Measurements from ENCODE around the gene THRB.

Gene THRB

DNA sequence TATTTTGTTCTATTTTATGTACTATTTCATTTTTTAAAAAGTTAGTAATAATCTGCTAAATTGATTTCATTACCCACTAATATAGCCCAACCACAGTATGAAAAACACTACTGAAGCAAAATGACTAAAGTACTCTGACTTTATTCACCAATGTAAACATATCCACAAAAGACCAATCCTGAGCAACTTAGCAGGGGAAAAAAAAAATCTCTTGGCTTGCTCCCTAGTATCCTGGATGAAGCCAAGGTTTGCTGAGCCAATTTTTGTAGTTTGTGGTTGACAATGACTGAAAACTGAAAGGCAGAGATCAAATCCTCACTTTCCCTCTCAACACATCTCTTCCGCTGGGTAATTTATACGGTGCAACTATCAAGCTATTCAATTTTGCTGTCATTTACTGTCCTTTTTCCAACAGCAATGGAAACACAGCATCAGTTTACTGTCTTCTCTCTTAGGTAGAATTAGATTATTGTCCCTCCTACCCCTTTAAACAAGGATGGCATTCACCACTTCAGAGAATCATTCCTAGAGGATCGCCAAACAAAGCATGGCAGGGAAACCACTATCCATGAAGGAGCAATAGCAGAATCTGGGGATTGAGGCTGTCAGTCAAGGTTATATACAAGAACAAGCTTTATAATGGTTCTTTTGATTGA, 149.7 kb downstream of the THRB start:
- DNase-seq, result peak; percentile 37

DNA sequence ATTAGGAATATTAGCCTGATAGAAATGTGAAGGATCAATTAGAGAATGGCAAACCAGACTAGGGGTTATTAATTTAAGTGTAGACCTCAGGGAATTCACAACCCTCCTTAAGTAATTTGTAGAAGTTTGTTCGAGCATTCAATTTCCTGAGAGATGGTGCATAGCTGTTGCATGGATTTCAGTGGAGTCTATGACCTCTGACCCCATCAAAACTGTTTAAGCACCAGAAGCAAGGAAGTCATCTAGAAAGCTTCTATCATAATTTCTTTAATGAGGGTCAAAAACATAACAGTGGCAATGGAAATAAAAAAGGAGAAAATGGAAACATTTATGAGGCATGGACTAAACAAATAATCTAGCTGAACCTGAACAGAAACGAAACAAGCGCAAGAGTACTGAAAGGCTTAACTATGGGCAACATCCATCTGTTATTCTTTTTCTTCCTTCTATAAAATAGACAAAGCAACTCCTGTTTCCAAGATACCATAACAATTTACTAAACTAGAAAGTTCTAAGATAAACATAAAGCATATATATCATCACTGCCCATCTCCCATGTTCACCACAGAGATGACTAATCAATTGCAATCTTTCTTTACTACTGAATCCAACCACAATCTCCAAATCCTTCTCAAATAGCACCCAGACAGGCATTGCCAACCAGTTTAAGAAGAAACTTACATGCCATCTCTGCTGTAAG, 151.4 kb downstream of the THRB start:
- DNase-seq, result no peak

DNA sequence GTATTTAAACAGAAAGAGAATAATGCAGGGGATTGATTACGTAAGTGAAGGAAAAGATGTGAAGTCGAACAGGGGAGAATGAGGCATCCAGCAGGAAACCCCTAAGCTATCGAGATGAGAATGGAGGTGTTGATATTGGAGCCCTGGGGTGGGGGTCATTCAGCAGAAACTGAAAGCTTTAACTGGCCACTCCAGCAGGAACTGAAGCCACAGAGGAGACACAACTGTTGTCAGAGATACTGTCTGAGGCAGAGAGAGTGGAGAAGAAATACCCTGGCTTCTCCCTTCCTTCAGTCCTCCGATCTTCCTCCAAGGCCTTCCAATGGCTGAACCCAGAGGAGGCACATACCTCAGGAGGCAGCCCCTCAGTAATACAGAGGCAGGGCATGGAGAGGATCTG, 152.4 kb downstream of the THRB start:
- DNase-seq, result no peak

DNA sequence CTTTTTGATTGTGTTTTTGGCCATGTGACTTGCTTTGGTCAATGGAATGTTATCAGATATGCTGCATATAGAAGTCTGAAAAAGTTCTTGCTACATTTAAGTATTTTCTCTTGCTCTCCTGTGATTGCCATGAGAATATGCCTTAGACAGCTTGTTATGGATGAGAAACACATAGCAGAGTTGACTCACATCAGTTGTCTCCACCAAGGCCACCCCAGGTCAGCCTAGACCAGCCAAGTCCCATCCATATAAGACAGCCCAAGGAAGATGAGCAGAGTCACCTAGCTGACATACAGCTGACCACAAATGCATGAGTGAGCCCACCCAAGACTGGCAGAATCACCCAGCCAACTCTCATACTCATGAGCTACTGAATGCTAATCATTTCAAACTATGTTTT, 153.0 kb downstream of the THRB start:
- no peak for DNase-seq

DNA sequence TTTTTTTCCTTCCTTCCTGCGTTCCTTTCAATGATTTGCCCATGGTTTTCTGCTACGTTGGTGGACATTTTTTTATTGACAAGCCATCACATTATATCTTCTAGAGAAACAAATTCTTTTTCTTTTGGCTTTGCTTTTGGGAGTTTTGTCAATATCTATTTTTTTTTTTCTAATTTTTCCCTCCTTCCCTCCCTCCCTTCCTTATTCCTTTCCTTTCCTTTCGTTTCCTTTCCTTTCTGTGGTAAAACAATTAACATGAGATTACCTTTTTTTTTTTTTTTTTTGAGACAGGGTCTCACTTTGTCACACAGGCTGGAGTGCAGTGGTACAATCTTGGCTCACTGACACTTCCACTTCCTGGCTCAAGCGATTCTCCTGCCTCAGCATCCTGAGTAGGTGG, 153.7 kb downstream of the THRB start:
- no peak for DNase-seq

DNA sequence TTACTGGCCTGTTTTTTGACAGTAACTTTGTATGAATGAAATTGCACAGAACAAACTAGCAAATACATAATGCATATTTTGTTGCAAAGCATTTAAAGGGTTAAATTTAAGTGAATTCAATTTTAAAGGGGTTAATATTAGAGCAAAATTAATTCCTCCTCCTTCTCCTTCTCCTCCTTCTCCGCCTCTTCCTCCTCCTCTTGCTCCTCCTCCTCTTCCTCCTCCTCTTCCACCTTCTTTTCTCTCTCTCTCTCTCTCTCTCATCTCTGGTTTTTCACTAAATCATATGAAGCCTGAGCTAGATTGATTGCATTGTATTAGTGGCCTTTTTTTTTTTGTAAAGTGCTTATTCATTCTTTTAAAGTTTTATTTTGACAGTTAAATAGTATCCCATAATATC, 154.5 kb downstream of the THRB start:
- no peak for DNase-seq

DNA sequence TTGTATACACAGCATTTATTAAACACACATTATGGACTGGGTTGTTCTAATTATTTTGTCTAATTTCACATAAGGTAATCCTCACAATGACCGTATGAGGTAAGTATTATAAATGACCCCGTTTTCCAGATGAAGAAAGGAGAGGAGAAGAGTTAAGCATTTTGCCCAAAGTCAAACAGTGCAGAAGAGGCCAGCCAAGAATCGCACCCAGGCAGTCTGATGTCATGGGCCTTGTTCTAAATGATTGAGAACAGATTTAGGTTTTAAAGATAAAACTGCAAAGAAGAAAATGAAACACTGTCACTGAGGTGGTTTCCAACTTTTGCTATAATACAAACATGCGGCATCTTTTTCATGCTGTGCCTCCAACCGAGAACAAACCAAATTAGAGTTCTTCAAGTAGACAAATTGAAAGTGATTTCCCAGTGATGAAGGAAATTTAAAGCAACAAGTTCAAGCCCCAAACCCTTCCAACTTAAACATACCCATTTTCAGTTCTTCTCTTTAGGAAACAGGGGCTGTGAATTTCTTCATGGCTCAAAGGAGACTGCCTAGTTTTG, 155.3 kb downstream of the THRB start:
- no peak for DNase-seq

DNA sequence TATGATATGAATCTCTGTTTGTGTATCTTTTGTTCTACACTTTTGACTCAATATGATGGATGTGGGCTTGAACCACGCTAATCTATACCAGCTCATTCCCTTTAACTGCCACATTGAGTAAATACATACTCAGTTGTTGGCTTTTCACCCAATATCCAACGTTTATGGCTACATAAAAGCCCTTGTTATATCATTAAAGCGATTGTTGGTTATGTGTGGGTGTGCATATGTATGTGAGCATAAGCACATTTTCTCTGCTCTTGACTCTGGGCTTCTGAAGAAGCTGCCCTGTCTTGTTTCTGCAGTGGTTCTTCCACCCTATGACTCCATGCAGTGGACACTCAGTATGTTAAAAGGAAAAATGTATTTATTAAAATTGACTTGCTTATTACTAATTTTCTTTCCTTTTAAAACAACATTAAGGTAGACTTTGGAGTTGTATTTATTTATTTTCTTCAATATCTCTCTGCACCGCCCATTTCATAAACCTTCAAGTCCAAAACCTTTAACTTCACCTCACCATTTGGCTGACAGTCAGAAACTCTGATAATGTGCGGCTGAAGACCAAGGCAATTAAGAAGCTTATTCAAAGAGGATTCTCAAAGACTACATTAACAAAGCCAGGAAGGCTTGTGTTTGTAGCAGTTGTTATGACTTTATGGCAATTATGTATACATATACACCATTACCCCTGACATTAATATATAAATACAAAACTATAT, 156.1 kb downstream of the THRB start:
- DNase-seq, result no peak

DNA sequence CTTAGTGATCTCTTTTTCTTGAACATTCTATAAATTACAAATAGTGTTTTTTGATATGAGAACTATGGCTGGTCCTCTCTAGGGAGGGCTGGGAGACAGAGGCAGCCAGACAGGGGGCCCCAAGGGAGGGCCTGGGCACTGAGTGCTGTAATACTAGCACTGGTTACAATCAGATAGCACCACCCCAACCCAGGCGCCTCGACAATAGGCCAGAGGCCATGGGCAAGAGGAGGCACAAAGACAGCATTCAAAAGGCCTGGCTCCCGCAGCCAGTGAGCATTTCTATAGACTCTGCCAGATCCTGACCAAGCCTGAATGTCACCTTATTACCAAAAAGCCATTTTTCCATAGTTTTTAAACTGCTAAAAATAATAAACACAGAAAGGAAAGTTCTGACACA, 158.5 kb downstream of the THRB start:
- no peak for DNase-seq

DNA sequence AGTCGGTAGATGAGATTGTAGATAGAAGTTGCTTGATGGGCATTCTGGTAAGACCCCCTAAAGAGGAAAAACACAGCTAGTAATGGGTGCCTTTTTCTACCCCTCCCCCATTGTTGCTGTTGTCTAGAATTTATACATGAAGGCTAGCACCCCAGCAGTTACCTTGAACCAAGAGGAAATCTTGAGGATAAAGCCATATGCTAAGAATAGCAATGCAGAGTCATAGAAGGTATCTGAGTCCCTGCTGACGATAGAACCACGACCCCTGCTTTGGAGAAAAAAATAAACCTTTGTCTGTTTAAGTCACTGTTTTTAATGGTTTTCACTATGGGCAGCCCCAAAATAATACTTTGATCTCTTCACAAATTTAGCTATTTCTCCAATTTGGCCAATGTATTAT, 162.6 kb downstream of the THRB start:
- no peak for DNase-seq

DNA sequence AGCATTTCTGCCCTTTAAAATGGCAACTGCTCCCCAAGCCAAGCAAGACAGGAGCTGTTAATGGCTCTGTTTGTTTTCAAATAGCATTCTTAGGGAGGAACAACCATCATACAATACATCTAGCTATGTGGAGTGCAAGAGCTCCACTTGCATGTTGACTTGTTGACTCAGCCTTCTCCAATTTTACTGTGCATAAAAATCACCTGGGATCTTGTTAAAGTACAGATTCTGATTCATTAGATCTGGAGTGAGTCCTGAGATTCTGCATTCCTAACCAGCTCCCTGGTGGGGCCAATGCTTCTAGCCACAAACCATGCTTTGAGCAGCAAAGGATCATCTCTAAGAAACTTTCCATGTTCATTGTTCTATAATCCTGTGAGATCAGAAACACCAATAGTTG, 171.4 kb downstream of the THRB start:
- DNase-seq, result no peak

DNA sequence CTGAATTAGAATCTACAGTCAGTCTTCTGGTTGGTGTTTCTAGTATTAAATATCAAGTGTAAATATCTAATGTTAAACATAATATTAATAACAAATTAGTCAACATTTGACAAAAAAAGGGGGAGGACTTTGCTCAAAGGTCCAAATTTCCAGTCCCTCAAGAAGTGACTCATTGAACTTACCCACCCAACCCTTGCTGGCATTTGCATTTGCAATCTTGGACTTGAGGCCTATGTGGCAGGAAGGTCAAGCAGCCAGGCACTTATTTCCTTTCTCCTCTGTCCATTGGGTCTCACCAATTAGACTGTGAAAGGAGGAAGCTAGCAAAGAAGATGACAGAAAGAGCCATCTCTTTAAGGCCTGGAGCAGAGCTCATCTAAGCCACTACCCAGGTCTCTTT, 174.0 kb downstream of the THRB start:
- no peak for DNase-seq

DNA sequence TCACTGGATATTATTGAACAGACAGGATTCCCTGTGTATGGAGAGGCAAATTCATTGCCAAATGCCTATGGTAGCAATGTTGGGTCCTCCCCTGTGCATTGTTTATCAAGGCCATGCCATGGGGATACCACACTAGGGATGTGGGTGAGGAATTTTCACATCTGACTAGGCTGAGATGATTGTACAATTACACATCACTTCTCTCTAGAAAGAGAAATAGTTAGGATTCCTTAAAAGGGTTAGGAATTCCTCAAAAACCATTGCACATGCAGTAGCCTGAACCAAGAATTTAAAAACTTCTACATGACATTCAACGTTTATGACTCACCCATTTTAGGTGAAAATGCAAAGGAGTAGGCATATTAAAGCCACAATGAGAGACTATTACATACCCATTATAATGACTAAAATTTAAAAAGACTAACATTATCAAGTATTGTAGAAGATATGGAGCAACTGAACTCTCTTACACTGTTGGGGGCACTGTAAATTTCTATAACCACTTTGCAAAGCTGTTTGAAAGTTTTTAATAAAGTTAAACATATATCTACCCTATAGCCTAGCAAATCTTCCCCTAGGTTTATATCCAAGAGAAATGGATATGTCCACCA, 175.9 kb downstream of the THRB start:
- no peak for DNase-seq

DNA sequence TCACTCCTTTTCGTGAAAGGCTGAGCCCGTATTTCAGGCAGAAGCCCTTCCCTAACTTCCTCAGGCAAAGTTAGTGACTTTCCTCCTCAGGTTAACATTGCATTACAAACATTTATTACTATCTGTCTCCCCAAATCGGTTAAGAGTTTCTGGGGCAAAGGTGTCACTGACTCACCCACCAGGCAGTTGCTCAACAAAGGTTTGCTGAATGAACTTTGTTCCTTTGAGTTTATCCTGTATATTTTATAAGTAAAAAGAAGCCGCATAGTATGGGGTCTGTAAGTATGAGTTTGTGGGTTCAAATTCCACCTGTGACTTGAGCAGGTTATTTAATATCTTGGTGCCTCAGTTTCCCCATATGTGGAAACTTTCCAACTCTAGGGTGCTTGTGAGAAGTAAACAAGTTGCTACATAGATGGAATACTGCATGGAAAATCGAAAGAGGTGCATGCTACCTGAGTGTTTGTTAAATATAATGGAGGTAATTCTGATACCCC, 177.7 kb downstream of the THRB start:
- no peak for DNase-seq

DNA sequence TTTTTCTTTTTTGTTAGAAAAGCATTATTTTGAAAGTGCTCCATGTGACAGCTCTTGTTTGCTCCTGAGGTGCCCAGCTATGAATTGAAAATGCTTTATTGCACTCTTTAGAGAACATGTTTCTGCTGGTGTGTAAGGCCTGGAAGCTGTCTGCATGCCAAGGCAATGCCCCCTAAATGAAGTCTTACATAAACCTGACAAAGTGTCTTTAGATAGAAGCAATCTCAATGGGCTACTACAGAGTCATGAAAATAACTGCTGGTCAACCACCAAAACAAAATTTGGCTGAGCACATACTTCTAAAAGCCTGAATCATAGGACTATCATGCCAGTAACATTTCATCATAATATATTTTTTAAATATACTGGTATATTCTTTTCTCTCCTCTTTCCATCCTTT, 178.7 kb downstream of the THRB start:
- DNase-seq, result no peak

DNA sequence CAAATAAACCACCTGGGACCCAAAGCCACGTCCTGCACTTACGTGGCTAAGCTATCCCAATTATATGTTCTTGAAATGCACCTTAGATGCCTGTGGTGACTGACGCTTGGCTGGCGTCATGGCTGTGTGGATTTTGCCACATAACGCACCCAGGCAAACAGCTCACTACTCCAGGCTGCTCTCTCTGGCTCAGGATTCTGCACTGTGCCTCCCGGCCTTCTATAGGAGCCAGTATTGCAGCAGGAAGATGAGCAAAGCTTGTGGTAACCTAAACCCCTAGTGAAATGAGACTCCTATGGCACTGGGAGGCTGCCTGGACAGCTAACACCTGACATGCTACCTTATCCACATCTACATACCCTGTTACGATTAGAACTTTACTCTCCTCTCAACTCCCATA, 179.3 kb downstream of the THRB start:
- no peak for DNase-seq

DNA sequence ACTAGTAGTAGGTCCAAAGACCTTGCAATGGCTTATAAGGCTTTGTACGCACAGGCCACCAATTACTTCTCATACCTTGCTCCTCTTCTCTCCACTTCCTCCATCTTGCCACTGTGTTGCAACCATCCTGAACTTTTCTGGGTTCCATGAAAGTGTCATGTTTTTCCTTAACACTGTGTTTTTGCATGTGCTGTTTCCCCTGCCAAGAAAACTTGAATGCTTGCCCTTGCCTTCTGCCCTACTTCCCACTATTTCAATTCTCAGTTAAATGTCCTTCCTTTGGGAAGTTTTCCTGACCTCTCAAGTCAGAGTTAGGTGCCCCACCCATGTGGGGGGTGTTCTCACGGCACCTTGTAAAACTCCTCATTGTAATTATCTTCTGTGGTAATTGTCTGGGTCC, 182.8 kb downstream of the THRB start:
- DNase-seq, result no peak

DNA sequence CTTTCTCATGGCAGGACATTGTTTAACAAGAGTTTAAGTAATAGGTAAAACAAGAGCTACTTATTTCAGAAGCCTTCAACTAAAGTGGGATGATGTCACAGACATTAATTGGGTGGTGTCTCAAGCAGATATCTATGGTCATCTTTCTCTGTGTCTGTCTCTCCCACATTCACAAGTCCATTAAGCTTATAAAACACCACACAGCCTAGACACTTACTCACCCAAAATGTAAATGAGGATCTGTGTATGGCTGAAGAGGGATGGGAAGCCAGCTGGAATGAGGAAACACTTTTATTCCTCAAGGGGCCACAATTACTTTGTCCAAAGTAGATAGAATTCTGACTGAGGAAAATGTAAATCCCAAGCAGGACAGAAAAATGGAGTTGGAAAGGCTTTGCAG, 183.8 kb downstream of the THRB start:
- DNase-seq, result no peak

DNA sequence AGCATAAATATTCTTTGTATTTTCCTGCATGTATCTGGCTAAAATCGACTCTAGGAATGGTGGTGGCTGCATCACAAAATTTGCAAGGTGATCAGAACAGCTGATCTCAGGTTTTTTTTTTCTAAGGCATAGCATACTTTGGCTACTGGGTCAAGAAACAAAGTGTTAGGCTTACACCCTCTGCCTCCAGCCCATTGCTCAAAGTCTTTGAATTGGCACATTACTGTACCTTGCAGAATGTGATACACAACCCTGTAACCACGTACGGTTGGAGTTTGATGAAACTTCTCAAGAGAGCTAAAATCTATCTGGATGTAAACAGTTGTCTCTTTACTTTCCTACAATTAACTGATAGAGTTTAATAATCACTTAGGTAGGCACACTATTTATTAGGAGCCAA, 188.1 kb downstream of the THRB start:
- no peak for DNase-seq

DNA sequence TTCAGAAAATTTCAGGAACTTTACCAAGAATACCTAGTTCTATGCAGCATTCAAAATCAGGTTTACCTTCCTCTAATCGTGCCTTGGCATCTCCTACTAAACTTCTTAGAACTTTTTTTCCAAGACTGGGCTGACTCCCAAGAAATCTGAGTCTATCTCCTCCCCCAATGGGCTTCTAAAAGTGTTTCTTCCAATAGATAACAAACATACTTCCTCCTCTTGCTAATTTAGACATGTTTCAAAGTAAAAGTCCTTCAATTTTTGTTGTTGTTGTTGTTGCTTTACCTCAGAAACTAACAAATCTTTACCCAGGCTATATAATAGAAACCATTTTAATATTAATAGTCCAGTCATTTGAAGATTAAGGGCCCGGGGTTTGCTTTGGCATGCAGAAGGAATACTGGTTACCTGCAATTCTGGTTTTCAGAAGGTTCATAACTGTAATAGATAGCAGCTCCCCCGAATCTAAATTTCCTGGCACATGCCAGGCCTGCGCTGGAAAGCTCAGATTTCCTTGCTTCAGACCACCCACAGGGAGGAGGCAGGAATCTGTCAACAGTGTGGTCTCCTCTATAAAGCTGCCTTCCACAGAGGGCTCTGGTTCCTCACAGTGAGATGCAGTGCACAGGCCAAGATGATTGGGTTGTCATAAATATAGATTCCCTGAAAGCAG, 188.7 kb downstream of the THRB start:
- DNase-seq, result no peak

DNA sequence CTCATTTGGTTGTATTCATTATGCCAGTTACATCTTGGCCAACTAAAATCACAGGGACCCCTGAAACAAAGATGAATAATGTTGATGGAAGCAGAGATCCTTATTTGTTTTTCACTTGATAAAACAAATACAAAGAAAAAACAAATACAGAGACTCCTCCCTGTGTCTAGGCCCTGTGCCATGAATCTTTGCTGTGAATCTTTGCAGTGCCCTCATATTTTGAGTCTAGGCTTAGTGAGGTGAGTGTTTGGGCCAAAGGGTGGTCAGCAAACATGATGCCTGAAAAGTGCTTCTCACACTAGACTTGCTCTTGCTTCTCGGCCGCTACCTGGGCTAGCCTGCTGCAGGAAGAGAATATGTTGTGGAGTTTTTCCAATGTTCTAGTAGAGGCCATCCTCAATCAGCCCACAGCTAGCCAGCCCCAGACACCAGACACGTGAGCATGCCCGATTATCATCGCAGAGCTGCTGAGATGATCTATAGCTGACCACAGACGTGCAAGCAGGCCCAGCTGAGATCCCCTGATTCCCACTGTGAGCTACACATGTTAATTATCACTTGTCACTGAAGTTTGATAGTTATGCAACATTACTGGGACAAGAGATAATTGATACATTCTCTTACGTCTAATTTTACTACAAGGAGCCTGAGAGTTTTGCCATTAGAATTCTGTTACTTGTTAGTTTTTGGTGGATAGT, 191.4 kb downstream of the THRB start:
- no peak for DNase-seq

DNA sequence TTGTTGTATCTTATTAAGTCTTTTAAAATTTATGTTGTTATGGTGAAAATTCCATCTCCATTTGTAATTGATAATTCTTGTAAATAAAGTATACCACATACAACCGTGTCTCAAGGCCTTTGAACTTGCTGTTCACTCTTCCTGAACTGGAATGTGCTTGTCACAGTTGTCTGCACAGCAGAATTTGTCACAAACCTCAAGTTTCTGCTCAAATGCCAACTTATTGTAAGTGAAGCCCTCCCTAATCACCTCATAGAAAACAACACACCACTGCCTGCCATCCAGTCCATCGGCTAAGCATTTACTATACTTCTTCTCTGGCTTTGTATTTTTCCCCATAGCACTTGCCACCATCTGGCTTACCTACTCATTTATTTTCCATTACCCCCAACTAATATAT, 192.3 kb downstream of the THRB start:
- DNase-seq, result no peak
